AG04450 (cell line): ENCODE results near the gene TMEM182. TPM values are rescaled to one million over a fixed set of nuclear protein-coding genes. Genes with fewer than 3 reads are reported as not detected.

ENCODE experiments used
- CTCF ChIA-PET: fragments of 300-600, 350-600 bp; formaldehyde crosslinking; extraction: SDS; loops from one replicate; lab custom pipeline; 2022; ENCODE audit warnings: antibody characterized with exemption, inconsistent platforms; lab: Charles Lee
- POLR2A ChIA-PET: fragments of 350-600 bp; formaldehyde crosslinking; extraction: SDS; loops from one replicate; lab custom pipeline; 2021; ENCODE audit warnings: antibody characterized with exemption, inconsistent platforms; lab: Yijun Ruan, JAX
- DNase-seq: peaks from one replicate; pipeline ENCODE4 v3.0.0-alpha.2; 2011; ENCODE audit warnings: low read depth, low spot score
- H3K27ac ChIP-seq: one replicate; pipeline ENCODE4 v1.5.1; 2012; ENCODE audit warnings: low read depth, low read length, control low read depth
- H3K27me3 ChIP-seq: one replicate; pipeline ENCODE4 v1.6.0; 2012; ENCODE audit warnings: low read length; ENCODE audit not compliant: control insufficient read depth, insufficient read depth
- H3K4me3 ChIP-seq: 2 replicates; pipeline ENCODE4 v1.5.1; 2011; ENCODE audit warnings: mild to moderate bottlenecking, low read depth, low read length, control low read depth
- H3K9me3 ChIP-seq: 2 replicates; pipeline ENCODE4 v1.5.1; 2012; ENCODE audit warnings: low read length; ENCODE audit not compliant: control insufficient read depth, insufficient read depth
- polyA plus RNA-seq: library from polyadenylated mRNA; depleted of rRNA; stranded (reverse); fragments of >200 nt; gene quantifications from 2 replicates; pipeline ENCODE4 v1.2.3, GENCODE V29; 2011
- TF ChIP-seq, protein P1 (sequence below): IDR thresholded peaks from 2 replicates; pipeline ENCODE4 v1.5.1; 2011; ENCODE audit warnings: low read depth, low read length, control low read depth, inconsistent platforms

TMEM182 gene
- polyA plus RNA-seq, 1 experiment: 3.6 TPM

DNA sequence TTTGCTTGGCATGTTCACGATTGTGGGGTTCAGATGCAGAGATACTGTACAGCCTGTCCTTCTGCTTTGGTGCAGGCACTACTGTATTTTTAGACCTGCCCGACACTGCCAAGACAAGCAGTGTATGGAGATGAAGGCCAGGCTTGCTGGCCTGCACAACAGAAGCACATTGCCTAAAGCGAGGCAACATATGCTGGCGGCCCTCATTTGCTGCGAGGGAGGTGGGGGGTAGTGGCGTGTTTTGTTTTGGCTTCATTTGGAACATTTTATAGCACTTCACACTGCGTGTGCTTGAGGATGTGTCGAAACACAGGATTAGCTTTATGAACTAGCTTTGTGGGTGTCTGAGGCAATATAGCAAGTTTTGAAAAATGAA is 27.0 kb downstream of the TMEM182 start:
- H3K4me3 ChIP-seq: no peak overlapping the region
- TF ChIP-seq, protein P1, sequence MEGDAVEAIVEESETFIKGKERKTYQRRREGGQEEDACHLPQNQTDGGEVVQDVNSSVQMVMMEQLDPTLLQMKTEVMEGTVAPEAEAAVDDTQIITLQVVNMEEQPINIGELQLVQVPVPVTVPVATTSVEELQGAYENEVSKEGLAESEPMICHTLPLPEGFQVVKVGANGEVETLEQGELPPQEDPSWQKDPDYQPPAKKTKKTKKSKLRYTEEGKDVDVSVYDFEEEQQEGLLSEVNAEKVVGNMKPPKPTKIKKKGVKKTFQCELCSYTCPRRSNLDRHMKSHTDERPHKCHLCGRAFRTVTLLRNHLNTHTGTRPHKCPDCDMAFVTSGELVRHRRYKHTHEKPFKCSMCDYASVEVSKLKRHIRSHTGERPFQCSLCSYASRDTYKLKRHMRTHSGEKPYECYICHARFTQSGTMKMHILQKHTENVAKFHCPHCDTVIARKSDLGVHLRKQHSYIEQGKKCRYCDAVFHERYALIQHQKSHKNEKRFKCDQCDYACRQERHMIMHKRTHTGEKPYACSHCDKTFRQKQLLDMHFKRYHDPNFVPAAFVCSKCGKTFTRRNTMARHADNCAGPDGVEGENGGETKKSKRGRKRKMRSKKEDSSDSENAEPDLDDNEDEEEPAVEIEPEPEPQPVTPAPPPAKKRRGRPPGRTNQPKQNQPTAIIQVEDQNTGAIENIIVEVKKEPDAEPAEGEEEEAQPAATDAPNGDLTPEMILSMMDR: no peak
- POLR2A ChIA-PET: no interaction called here
- H3K27ac ChIP-seq: no peak overlapping the region
- DNase-seq: no peak
- CTCF ChIA-PET: interaction anchor here (4.9 to 5.4 kb wide), 2 partner anchors 17 to 35 kb away, joined by 27 to 40 read pairs; no protein-coding TSS in a partner anchor
- H3K27me3 ChIP-seq: peaks cover 3% of the 10 kb centered on the region
- H3K9me3 ChIP-seq: no peaks in the 10 kb centered on the region

DNA sequence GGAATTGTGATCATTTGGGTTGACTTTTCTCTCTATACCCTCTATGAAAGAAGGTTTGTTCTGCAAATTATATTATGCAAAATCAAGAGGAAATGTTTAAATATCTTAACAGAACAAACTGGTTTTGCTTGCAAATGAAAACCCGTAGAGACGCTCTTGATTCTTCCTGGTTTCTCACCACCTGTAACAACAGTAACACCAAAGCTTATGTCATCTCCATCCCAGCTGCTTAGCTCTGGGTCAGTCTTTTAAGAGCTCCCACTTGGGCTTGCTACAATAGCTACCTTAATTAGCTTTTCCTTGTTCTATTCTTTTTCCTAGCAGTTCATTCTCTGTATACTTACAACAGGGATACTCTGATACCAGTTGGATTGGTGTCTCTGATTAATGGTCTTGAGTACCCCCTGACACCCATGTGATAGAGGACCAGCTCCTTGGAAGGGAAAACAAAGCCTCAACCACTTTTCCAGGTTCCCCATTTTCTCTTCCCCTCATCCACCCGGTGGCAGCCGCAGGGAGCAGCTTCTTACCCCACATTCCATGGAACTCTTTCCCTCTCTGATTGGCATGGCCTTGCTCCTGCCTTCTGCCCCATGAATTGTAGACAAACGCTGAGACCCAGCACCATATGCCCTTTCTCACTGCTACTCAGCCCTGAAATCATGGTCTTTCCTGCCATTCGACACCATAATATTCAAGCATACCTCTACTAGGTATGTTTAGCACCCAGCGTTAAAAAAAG is 27.7 kb downstream of the TMEM182 start:
- ChIA-PET POLR2A (no interaction called here), CTCF (interaction anchor here (1.1 to 5.4 kb wide), 3 partner anchors 16 to 50 kb away, joined by 3 to 40 read pairs (median 27); no protein-coding TSS in a partner anchor)
- Histone ChIP-seq H3K27me3 (peaks cover 3% of the 10 kb centered on the region), H3K4me3 (no peak overlapping the region), H3K9me3 (no peaks in the 10 kb centered on the region), H3K27ac (no peak overlapping the region)
- DNase-seq: no peak
- TF ChIP-seq, protein P1: no peak

DNA sequence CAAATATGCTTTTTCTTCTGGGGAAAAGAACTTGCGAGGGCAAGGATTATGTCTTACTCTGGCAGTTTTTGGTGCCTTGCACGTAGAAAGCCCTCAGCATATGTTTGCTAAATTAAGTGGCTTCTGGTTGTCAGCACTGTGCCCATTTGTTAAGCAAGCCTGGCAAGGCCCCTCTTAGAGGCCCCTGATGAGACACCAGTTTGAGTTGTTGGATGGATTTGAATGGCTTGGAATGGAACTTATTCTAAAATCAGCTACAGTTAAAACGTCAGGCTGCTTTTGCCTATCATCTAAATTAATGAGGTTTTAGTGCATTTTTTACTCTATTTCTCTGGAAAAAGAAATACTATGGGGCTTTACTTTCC is 28.2 kb downstream of the TMEM182 start:
- TF ChIP-seq, protein P1: no peak
- H3K4me3 ChIP-seq: no peak overlapping the region
- no peak overlapping the region for H3K27ac ChIP-seq
- no peak for DNase-seq
- ChIA-PET POLR2A (no interaction called here), CTCF (interaction anchor here (1.1 to 5.4 kb wide), 3 partner anchors 16 to 50 kb away, joined by 3 to 40 read pairs (median 27); no protein-coding TSS in a partner anchor)
- no peaks in the 10 kb centered on the region for H3K9me3 ChIP-seq
- H3K27me3 ChIP-seq: peaks cover 3% of the 10 kb centered on the region

DNA sequence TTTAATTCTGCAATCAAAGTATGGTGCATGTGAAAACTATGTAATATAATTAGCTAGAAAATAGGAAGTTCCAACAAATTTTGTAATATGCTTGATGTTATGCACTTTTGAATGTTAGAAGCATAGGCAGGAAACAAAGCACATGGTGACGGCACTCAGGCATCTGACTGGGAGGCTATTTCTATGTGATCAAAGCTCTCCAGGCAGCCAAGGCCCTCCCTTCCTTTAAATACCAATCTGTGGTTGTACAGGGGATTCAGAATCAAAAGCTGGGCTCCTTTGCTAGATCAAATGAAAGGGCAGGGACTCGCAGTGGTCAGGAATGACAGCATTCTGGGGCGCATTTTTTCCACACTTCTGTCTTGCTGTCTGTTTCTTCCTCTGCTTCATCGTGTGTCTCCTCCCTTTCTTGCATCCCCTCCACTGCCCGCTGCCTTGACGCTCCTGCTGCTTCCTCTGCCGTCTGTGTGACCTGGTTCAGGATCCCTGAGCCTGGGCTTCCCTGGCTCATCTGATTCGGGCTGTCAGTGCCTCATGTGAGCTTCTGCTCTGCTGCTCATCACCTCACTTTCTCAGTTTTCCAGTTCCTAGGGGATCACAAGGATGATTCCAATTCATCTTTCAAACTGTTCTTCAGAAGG is 30.9 kb downstream of the TMEM182 start:
- no peak for DNase-seq
- ChIA-PET CTCF (interaction anchor here (4.9 to 5.4 kb wide), 2 partner anchors 13 to 39 kb away, joined by 27 to 40 read pairs; no protein-coding TSS in a partner anchor), POLR2A (no interaction called here)
- no peaks in the 10 kb centered on the region for H3K9me3 ChIP-seq
- TF ChIP-seq, protein P1: no peak
- H3K27me3 ChIP-seq: peaks cover 3% of the 10 kb centered on the region
- no peak overlapping the region for H3K4me3 ChIP-seq
- H3K27ac ChIP-seq: no peak overlapping the region

DNA sequence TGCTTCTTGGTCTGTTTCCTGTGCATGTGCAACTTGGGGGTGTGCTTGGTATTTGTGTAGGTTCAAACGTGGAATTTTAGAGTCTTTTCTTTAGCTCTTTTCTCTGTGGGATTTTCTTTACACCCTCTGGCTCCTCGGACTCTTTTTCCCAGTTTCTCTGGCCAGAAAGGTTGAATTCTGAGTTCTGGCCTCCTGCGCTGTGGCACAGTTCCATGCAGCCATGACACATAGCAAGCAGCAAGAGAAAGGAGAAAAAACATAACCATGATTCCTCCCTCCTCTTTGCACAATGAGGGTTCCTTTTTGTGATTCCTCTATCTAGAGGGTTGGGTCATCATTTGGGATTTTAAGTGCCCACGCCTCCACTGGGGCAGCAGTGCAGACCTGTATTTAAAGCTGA is 33.8 kb downstream of the TMEM182 start:
- H3K27ac ChIP-seq: no peak overlapping the region
- POLR2A ChIA-PET: no interaction called here
- CTCF ChIA-PET: interaction anchor here (2.7 to 6.3 kb wide), 2 partner anchors 10 to 42 kb away, joined by 23 to 31 read pairs; no protein-coding TSS in a partner anchor
- TF ChIP-seq, protein P1: no peak
- H3K4me3 ChIP-seq: no peak overlapping the region
- H3K27me3 ChIP-seq: no peaks in the 10 kb centered on the region
- no peak for DNase-seq
- no peaks in the 10 kb centered on the region for H3K9me3 ChIP-seq
